GM20431 (cell line): ENCODE results near the gene MGST3.
"Not testable (repeated sequence)": the region's sequence is repeated elsewhere in the genome, so short reads cannot be mapped to it uniquely, and the experiment has no call there.

Experiments
- in situ Hi-C: fragments of 300-500 bp; cut with MseI, MboI; formaldehyde crosslinking; loops from one replicate; pipeline ENCODE4 v1.15.0; 2020; ENCODE audit warnings: low sequenced_read_pairs; ENCODE audit not compliant: unreplicated experiment

The MGST3 gene

GRCh38 chr1:165647970-165648369 is 16.9 kb downstream of the MGST3 start:
- in situ Hi-C loops = no loop called here

- in situ Hi-C loops = no loop called here
These were observed 18.0 kb downstream of the MGST3 start for GRCh38 chr1:165648919-165649572.

DNA sequence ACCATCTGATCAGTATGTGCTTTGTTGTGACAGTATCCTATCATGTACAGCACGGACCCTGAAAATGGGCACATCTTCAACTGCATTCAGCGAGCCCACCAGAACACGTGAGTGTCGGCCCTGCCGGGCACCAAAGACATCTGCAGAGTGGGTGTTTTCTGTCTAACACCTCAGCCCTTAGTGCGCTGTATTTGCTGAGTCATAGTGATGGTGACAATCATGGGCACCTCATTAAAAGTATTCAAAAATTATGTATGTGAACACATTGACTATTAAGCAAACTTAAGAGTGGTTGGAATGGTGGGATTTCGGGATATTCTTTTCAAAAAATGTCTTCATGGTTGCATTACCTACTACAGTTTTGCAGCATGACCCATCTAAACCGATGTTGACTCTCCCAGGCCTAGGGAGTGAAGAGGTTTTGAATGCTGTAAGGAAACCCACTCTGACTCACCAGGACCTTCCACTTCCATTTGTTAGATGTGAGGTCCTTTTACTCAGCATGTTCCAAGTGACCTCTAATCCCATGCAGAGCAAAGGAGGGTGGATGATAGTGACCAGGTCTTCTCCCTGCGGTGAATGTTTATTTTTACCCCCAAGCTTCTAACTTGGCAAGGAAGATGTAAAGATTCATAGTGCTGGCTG is 20.1 kb downstream of the MGST3 start:
- in situ Hi-C loops = no loop called here

- in situ Hi-C loops = not testable (repeated sequence)
These were observed 27.9 kb downstream of the MGST3 start for GRCh38 chr1:165658766-165659580.

DNA sequence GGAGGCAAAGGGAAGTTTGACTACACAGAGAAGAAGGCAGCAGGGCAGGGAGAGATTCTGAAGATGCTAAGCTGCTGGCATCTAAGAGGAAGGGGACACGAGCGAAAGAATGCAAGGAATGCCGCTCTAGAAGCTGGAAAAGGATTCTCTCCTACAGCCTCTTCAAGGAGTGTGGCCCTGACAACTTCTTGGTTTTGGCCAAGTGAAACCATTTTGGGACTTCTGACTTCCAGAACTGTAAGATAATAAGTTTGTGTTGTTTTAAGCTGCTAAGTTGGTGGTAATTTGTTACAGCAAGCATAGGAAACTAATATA is 28.5 kb downstream of the MGST3 start:
- in situ Hi-C loops = no loop called here

- in situ Hi-C loops = no loop called here
These were observed 30.7 kb downstream of the MGST3 start for GRCh38 chr1:165661703-165662102.

DNA sequence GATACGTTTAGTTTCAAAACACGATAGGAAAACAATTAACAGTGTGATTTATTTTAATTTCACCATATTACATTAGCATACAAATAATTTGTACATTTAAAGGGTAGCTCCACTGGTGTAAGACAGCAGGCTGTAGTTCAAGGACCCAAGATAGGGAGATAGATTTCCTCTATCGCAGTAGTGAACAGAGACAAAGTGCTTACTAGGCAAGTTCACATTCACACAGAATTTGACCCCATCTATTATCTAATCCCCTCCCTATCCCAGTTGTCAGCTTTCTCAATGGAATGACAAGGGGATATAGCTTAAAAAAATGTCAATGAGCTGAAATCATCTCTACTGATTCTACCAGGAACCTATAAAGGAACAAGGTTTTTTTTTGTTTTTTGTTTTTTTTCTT is 31.2 kb downstream of the MGST3 start:
- in situ Hi-C loops = no loop called here

GRCh38 chr1:165666152-165666825 is 35.3 kb downstream of the MGST3 start:
- in situ Hi-C loops = no loop called here

DNA sequence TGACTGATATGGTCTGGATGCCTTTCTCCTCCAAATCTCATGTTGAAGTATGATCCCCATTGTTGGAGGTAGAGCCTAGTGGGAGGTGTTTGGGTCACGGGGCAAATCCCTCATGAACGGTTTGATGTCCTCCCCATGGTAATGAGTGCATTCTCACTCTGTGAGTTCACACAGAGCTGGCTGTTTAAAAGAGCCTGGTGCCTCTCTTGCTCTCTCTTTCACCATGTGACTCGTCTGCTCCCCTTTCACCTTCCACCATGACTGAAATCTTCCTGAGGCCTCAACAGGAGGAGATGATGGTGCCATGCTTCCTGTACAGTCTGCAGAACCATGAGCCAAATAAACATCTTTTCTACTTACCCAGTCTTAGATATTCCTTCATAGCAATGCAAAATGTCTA is 37.1 kb downstream of the MGST3 start:
- in situ Hi-C loops = no loop called here

DNA sequence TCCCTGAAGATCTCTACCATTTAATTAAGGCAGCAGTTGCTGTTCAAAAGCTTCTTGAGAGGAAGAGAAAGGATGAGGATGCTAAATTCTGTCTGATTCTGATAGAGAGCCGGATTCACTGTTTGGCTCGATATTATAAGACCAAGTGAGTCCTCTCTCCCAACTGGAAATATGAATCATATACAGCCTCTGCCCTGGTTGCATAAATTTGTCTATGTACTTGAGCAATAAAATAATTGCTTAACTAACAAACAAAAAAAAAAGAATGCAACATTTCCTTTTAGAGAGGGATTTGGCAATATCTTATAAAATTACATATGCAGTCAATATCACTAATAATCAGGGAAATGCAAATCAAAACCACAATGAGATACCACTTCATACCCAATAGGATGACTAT is 40.5 kb downstream of the MGST3 start:
- in situ Hi-C loops = no loop called here

DNA sequence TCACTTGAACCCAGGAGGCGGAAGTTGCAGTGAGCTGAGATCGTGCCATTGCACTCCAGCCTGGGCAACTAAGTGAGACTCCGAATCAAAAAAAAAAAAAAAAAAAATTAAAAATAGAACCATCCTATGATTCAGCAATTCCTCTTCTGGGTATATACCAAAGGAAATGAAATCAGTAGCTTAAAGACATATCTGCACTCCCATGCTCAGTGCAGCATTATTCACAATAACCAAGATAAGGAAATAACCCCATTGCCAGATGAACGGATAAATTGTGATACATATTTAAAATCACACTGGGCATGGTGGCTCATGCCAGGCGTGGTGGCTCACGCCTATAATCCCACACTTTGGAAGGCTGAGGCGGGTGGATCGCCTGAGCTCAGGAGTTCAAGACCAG is 43.6 kb downstream of the MGST3 start:
- in situ Hi-C loops = no loop called here

DNA sequence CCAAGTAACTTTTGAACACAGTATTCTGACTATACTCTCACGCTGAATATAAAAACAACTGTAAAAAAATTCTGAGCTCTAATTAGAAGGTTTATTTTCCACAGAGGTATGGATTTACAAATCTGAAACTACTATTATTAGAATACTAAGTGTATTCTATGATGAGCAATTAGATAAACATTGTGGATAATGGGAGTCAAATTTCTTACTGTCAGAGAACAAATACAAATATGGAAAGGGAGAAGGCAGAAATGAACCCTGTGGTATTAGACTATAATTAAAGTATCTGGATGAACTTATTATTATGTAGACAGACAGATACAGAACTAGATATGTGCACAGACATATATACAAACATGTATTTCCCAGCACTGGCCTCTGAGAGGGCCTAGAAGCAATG is 44.8 kb downstream of the MGST3 start:
- in situ Hi-C loops = no loop called here

GRCh38 chr1:165678509-165678908 is 47.5 kb downstream of the MGST3 start:
- in situ Hi-C loops = no loop called here

- in situ Hi-C loops = no loop called here
These were observed 48.4 kb downstream of the MGST3 start for GRCh38 chr1:165679282-165680036.

DNA sequence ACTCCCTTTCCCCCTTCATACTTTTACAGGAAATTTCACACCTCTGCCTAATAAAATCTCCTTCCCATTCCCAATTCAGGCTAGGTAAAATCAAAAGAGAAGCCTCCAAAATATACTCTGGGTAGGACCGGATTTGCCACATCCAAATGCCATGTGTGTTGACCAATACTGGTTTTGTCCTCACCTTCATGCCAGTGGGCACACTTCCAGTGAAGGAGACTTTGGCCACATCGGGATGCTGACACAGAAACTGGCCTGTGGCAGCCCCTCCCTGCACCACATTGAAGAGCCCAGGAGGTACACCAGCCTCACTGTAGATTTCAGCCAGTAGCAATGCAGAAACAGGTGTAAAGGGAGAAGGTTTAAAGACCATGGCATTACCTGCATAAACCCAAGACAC is 49.3 kb downstream of the MGST3 start:
- in situ Hi-C loops = no loop called here

- in situ Hi-C loops = not testable (repeated sequence)
These were observed 49.7 kb downstream of the MGST3 start for GRCh38 chr1:165680773-165681172.

DNA sequence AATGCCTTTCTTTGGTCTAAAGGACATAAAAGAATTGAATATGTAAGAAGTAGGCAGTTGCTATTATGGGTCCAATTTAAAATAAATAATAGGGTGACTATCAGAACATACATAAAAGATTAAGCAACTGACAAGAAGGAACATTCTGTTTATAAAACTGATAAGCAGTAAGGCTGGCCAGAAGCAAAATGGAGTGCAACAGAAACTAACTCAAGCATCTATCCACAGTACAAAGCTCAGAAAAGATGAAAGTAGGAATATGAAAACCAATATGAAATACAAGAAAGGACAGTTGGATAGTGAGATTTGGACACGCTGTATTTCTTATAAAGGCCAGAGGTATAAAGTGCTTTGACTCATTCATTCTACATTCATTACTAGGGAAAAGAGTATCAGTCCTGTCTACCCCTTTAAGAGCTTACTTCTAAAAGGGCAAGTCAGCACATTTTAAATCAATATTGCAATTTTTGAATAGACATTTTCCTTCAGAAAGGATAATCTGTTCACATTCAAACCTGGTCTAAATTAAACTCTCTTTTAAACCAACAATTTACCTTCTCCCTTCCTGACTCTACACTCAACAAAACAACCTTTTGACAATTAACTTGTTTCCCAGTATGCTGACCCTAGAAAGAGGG is 52.9 kb downstream of the MGST3 start:
- in situ Hi-C loops = no loop called here

DNA sequence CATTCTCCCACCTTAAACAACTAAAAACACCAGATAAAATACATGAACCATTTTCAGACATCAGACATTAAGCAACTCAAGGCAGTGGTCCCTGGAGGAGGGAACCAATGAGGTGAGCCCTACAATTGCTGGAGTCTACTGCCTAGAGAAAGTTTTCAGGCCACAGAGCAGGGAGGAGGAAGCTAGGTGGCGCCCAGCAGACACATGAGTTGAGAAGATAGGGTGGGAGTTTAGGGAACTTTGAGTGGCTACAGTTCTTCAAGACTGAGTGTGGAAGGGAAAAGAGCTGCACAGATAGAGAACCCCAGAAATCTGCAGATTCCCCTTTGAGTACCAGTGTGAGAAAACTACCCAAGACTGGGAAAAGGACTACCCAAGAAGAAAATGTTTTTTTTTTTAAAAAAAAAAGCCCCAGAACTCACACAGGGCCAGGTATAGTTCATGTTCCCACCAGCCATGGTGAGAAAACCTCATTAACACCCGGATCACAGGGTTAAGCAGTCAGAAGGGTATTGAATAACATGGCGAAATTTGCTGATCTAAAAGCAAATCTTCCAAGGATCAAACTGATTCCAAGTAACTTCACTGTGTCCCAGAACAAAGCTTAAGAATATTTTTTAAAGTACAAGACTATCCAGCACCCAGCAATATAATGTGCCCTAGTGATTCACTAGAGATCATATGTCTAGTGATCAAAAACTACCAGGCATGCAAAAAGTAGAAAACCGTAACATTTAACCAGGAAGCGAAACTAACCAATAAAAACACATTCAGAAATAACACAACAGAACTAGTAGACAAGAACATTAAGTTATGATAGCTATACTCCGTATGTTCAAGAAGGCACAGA is 55.3 kb downstream of the MGST3 start:
- in situ Hi-C loops = no loop called here

GRCh38 chr1:165686971-165687433 is 56.0 kb downstream of the MGST3 start:
- in situ Hi-C loops = no loop called here
